ENCODE measurements around the gene MAGI1.
"Not testable (repeated sequence)": the region's sequence is repeated elsewhere in the genome, so short reads cannot be mapped to it uniquely, and the experiment has no call there.

The MAGI1 gene

GRCh38 chr3:66029014-66029413 lies 9.7 kb downstream of the MAGI1 start:
- no peaks in the 10 kb centered on the region for H3K79me2 ChIP-seq (ENCODE audit: insufficient read depth, low read depth)

DNA sequence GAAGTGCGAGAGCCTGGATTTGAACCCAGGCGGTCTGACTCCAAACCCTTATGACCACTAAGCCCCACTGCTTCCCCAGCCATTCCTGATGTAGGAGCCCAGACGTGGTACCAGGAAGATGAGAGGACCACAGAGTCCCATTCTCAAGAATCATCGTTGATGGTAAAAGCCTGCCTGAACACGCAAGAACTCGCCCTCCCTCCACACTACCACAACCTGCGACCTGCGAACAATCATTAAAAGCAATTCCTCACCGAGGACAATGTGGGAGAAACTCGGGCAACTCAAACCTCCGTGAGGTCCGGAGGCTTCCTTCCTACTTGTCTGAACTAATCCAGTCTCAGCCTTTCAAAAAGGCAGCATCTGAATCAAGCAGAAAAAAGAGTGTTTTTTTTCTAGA lies 10.3 kb downstream of the MAGI1 start:
- Histone ChIP-seq H3K27me3 (ENCODE audit: insufficient read depth, low read depth) (no peaks in the 10 kb centered on the region), H3K4me1 (ENCODE audit: low read depth, poor library complexity, severe bottlenecking) (peaks cover 6% of the 10 kb centered on the region), H3K4me2 (no peak overlapping the region), H3K27ac (no peak overlapping the region), H3K79me2 (ENCODE audit: insufficient read depth, low read depth) (no peaks in the 10 kb centered on the region), H3K4me3 (IDR thresholded peaks at IDR 0.05; ENCODE audit: insufficient read depth, low read depth, low read length) (no peak overlapping the region), H3K36me3 (ENCODE audit: insufficient read depth) (no peaks in the 10 kb centered on the region), H4K20me1 (ENCODE audit: insufficient read depth) (no peaks in the 10 kb centered on the region), H3K9ac (no peak overlapping the region), H2AFZ (ENCODE audit: low read depth) (no peak overlapping the region)
- TF ChIP-seq CTCF (conservative IDR thresholded peaks at IDR 0.05; ENCODE audit: low read depth, low read length): no peak

More at GRCh38 chr3:66029014-66029413, 9.7 kb downstream of the MAGI1 start:
- no peak overlapping the region for H3K4me2 ChIP-seq
- peaks cover 9% of the 10 kb centered on the region for H3K4me1 ChIP-seq (ENCODE audit: low read depth, poor library complexity, severe bottlenecking)
- no peak for TF ChIP-seq CTCF (conservative IDR thresholded peaks at IDR 0.05; ENCODE audit: low read depth, low read length)
- no peak overlapping the region for H3K9ac ChIP-seq
- no peak overlapping the region for H3K27ac ChIP-seq
- H3K4me3 ChIP-seq (IDR thresholded peaks at IDR 0.05; ENCODE audit: insufficient read depth, low read depth, low read length): no peak overlapping the region
- H4K20me1 ChIP-seq (ENCODE audit: insufficient read depth): no peaks in the 10 kb centered on the region
- H3K36me3 ChIP-seq (ENCODE audit: insufficient read depth): no peaks in the 10 kb centered on the region
- H3K27me3 ChIP-seq (ENCODE audit: insufficient read depth, low read depth): no peaks in the 10 kb centered on the region
- H2AFZ ChIP-seq (ENCODE audit: low read depth): no peak overlapping the region

GRCh38 chr3:66027099-66027498 lies 11.6 kb downstream of the MAGI1 start:
- not testable (repeated sequence) for H3K9ac ChIP-seq; H2AFZ ChIP-seq (ENCODE audit: low read depth); H3K36me3 ChIP-seq (ENCODE audit: insufficient read depth); H3K27ac ChIP-seq; H4K20me1 ChIP-seq (ENCODE audit: insufficient read depth); H3K4me1 ChIP-seq (ENCODE audit: low read depth, poor library complexity, severe bottlenecking); H3K79me2 ChIP-seq (ENCODE audit: insufficient read depth, low read depth); H3K4me3 ChIP-seq (IDR thresholded peaks at IDR 0.05; ENCODE audit: insufficient read depth, low read depth, low read length); H3K4me2 ChIP-seq; H3K27me3 ChIP-seq (ENCODE audit: insufficient read depth, low read depth)

- no peaks in the 10 kb centered on the region for H3K27me3 ChIP-seq (ENCODE audit: insufficient read depth, low read depth)
- no peaks in the 10 kb centered on the region for H4K20me1 ChIP-seq (ENCODE audit: insufficient read depth)
- H3K36me3 ChIP-seq (ENCODE audit: insufficient read depth): no peaks in the 10 kb centered on the region
- no peak overlapping the region for H3K9ac ChIP-seq
- H3K79me2 ChIP-seq (ENCODE audit: insufficient read depth, low read depth): no peaks in the 10 kb centered on the region
- no peak overlapping the region for H3K4me2 ChIP-seq
- TF ChIP-seq CTCF (conservative IDR thresholded peaks at IDR 0.05; ENCODE audit: low read depth, low read length): no peak
- no peak overlapping the region for H3K27ac ChIP-seq
- H3K4me3 ChIP-seq (IDR thresholded peaks at IDR 0.05; ENCODE audit: insufficient read depth, low read depth, low read length): no peak overlapping the region
- no peak overlapping the region for H2AFZ ChIP-seq (ENCODE audit: low read depth)
- H3K4me1 ChIP-seq (ENCODE audit: low read depth, poor library complexity, severe bottlenecking): no peaks in the 10 kb centered on the region
These were observed 14.9 kb downstream of the MAGI1 start for GRCh38 chr3:66023738-66024385.

GRCh38 chr3:66023229-66023628 lies 15.5 kb downstream of the MAGI1 start:
- Histone ChIP-seq H3K27me3 (ENCODE audit: insufficient read depth, low read depth) (no peaks in the 10 kb centered on the region), H3K4me3 (IDR thresholded peaks at IDR 0.05; ENCODE audit: insufficient read depth, low read depth, low read length) (no peak overlapping the region), H3K4me2 (no peak overlapping the region), H3K4me1 (ENCODE audit: low read depth, poor library complexity, severe bottlenecking) (no peaks in the 10 kb centered on the region), H3K27ac (no peak overlapping the region), H3K79me2 (ENCODE audit: insufficient read depth, low read depth) (no peaks in the 10 kb centered on the region), H3K9ac (no peak overlapping the region), H4K20me1 (ENCODE audit: insufficient read depth) (no peaks in the 10 kb centered on the region), H3K36me3 (ENCODE audit: insufficient read depth) (no peaks in the 10 kb centered on the region), H2AFZ (ENCODE audit: low read depth) (no peak overlapping the region)
- TF ChIP-seq CTCF (conservative IDR thresholded peaks at IDR 0.05; ENCODE audit: low read depth, low read length): no peak
